K562 (cell line): Measurements from ENCODE around the gene CAV1. TPM values are rescaled to one million over a fixed set of nuclear protein-coding genes. Genes with fewer than 3 reads are reported as not detected.

Experiments used
- CBX1 ChIP-seq: sonication (generic); IDR thresholded peaks from 2 replicates; pipeline ENCODE4 v1.6.1; 2016; ENCODE audit warnings: antibody characterized with exemption, low read depth, mild to moderate bottlenecking
- CCNT2 ChIP-seq: IDR thresholded peaks from 2 replicates; pipeline ENCODE4 v1.6.1; 2011; ENCODE audit warnings: borderline replicate concordance, low read depth, mild to moderate bottlenecking, moderate library complexity, mixed read lengths, low read length; ENCODE audit not compliant: insufficient read length; ENCODE audit errors: extremely low read depth
- FOXK1 ChIP-seq: sonication (generic); formaldehyde crosslinking; IDR thresholded peaks from 2 replicates; pipeline ENCODE4 v1.8.0; 2022; ENCODE audit warnings: missing genetic modification reagents, mild to moderate bottlenecking, borderline replicate concordance
- FOXP1 ChIP-seq: sonication (generic); formaldehyde crosslinking; IDR thresholded peaks from 2 replicates; pipeline ENCODE4 v1.8.0; 2022; ENCODE audit warnings: mild to moderate bottlenecking, missing genetic modification reagents
- KHSRP ChIP-seq: fragments of 450-650 bp; IDR thresholded peaks from 2 replicates; pipeline ENCODE4 v1.6.1; 2017
- KLF10 ChIP-seq: fragments of 250-450 bp; sonication (Bioruptor Pico); IDR thresholded peaks from 2 replicates; pipeline ENCODE4 v1.6.1; 2021; ENCODE audit warnings: matching md5 sums
- MEF2A ChIP-seq: IDR thresholded peaks from 2 replicates; pipeline ENCODE4 v1.6.1; 2011; ENCODE audit warnings: low read depth, mild to moderate bottlenecking, low read length, moderate library complexity; ENCODE audit not compliant: control insufficient read depth
- NCOA4 ChIP-seq: fragments of 450-650 bp; IDR thresholded peaks from 2 replicates; pipeline ENCODE4 v1.6.1; 2018; ENCODE audit warnings: mild to moderate bottlenecking; ENCODE audit not compliant: partially characterized antibody
- NR2C2 ChIP-seq, 2 experiments: fragments of 200-800 bp in 1 of 2; sonication (Bioruptor generic) in 1 of 2; sonication (generic) in 1 of 2; formaldehyde crosslinking in 1 of 2; IDR thresholded peaks; 2 replicates each; pipeline versions ENCODE4 v1.6.1 to v1.8.0; 2016 to 2022; ENCODE audit warnings: mild to moderate bottlenecking in 1 of 2, missing compliant biosample characterization in 1 of 2, missing genetic modification characterization in 1 of 2, missing genetic modification reagents in 1 of 2
- POLR3G ChIP-seq: IDR thresholded peaks from 2 replicates; pipeline ENCODE4 v1.6.1; 2011; ENCODE audit not compliant: insufficient read length, insufficient replicate concordance; ENCODE audit errors: extremely low read depth
- PTTG1 ChIP-seq: fragments of 450-650 bp; IDR thresholded peaks from 2 replicates; pipeline ENCODE4 v1.6.1; 2016; ENCODE audit warnings: low read depth, mild to moderate bottlenecking, missing genetic modification characterization, missing compliant biosample characterization
- RBFOX2 ChIP-seq: fragments of 200-400 bp; formaldehyde crosslinking; IDR thresholded peaks from 2 replicates; pipeline ENCODE4 v1.6.1; 2017; ENCODE audit warnings: low read depth, mild to moderate bottlenecking, low read length, moderate library complexity
- RFX1 ChIP-seq: fragments of 450-650 bp; IDR thresholded peaks from 2 replicates; pipeline ENCODE4 v1.6.1; 2016; ENCODE audit warnings: mild to moderate bottlenecking, moderate library complexity
- SMAD1 ChIP-seq: fragments of 150-350 bp; IDR thresholded peaks from 2 replicates; pipeline ENCODE4 v1.6.1; 2014; ENCODE audit warnings: low read length, low read depth; ENCODE audit not compliant: partially characterized antibody
- TCF3 ChIP-seq: sonication (generic); formaldehyde crosslinking; IDR thresholded peaks from 2 replicates; pipeline ENCODE4 v1.4.0; 2020; ENCODE audit warnings: mild to moderate bottlenecking, missing genetic modification reagents
- TCFL5 ChIP-seq: fragments of 250-450 bp; sonication (Bioruptor Pico); conservative IDR thresholded peaks from 2 replicates; pipeline ENCODE4 v1.6.1; 2021; ENCODE audit warnings: mild to moderate bottlenecking, moderate library complexity, matching md5 sums
- ZNF165 ChIP-seq: fragments of 250-450 bp; sonication (Bioruptor Pico); IDR thresholded peaks from 2 replicates; pipeline ENCODE4 v1.4.0; 2020; ENCODE audit warnings: borderline replicate concordance
- ZNF232 ChIP-seq: sonication (generic); formaldehyde crosslinking; IDR thresholded peaks from 2 replicates; pipeline ENCODE4 v1.8.0; 2022; ENCODE audit warnings: mild to moderate bottlenecking, missing genetic modification reagents
- ZNF445 ChIP-seq: fragments of 250-450 bp; sonication (Bioruptor Pico); IDR thresholded peaks from 2 replicates; pipeline ENCODE4 v1.4.0; 2020; ENCODE audit warnings: low read depth, mild to moderate bottlenecking, moderate library complexity
- ZNF551 ChIP-seq: fragments of 250-450 bp; sonication (Bioruptor Pico); IDR thresholded peaks from 2 replicates; pipeline ENCODE4 v1.5.0; 2021; ENCODE audit warnings: mild to moderate bottlenecking, moderate library complexity
- ZNF699 ChIP-seq: fragments of 250-450 bp; sonication (Bioruptor Pico); IDR thresholded peaks from 2 replicates; pipeline ENCODE4 v1.8.0; 2021; ENCODE audit warnings: mild to moderate bottlenecking, moderate library complexity; ENCODE audit not compliant: insufficient replicate concordance
- ZNF778 ChIP-seq: fragments of 450-650 bp; formaldehyde crosslinking; IDR thresholded peaks from 2 replicates; pipeline ENCODE4 v1.4.0; 2020; ENCODE audit warnings: mild to moderate bottlenecking, moderate library complexity
- polyA plus RNA-seq, 8 experiments: library from polyadenylated mRNA; depleted of rRNA in 4 of 8; stranded (reverse) in 5 of 8; unstranded in 3 of 8; fragments of >200 nt; fragmentation: Nextera tagmentation in 2 of 8; fragmentation: Illumina TruSeq in 1 of 8; extraction: Ambion mirVana in 2 of 8; extraction: Trizol in 1 of 8; gene quantifications; 2 replicates each; pipeline versions ENCODE4 v1.2.1 to v1.2.3, GENCODE V29; 2011 to 2014; ENCODE audit warnings: inconsistent platforms in 1 of 8, missing spikeins in 1 of 8
- total RNA-seq, 7 experiments: library from RNA; depleted of rRNA in 6 of 7; stranded (reverse); fragments of >200 nt in 6 of 7; fragmentation: Illumina TruSeq in 2 of 7; extraction: Trizol in 2 of 7; gene quantifications; 2 replicates each; pipeline versions ENCODE4 v1.2.1 to v1.2.3, GENCODE V29; 2011 to 2021; ENCODE audit warnings: low replicate concordance in 1 of 7
- TF ChIP-seq, protein P1 (sequence below): sonication (generic); formaldehyde crosslinking; IDR thresholded peaks from 2 replicates; pipeline ENCODE4 v1.8.0; 2022; ENCODE audit warnings: missing genetic modification reagents, mild to moderate bottlenecking, borderline replicate concordance
- TF ChIP-seq, protein P2 (sequence below): fragments of 450-650 bp; IDR thresholded peaks from 2 replicates; pipeline ENCODE4 v1.7.1; 2018; ENCODE audit warnings: mild to moderate bottlenecking, low read depth; ENCODE audit not compliant: partially characterized antibody

Gene CAV1
- total and polyA plus RNA-seq, 9 of the 15 experiments (the other 6 are each of a cell fraction or from before 2014, with no cell fraction given), result 0.08 to 1.5 (median 0.63) TPM

DNA sequence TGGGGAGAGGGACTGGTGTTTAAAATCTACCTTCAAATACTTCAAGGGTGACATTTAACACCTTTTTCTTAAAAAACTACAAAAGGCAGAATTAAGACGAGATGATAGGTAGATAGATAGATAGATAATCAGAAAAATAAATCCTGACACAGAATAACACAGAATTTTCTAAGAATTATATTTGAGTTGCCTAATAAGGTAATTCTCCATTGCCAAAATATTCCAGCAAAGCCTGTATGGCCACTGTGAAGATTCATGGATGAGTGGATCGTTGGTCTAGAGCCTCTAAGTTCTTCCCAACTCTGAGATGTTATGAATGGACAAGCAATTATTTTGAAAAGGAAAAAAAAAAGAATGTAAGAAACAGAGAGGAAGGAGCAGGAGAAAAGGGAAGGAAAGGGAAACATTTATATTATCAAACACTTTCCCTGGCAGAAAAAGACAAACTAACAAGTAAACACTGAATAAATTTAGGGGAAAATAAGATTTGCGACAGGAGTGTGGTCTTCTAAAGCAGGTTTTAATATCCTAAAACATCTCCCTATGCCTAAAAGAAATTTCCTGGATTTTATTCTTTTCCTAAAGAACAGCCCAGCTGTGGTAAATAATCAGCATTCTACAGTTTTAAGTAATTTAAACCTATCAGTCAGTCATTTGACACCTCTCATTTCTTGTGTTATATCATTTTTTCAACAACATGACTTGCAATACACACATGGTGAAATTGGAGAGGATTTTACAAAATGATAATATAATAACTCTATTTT, 32.8 kb upstream of the CAV1 start (continued):
- TF ChIP-seq NR2C2 (CRISPR knock-in tag; IDR thresholded peaks at IDR 0.05) (no peak), NR2C2 (tag; IDR thresholded peaks at IDR 0.05) (no peak), KLF10 (CRISPR knock-in tag) (no peak), ZNF232 (no peak), TCFL5 (CRISPR knock-in tag) (no peak), ZNF778 (CRISPR knock-in tag) (no peak), RBFOX2 (no peak), CCNT2 (no peak), SMAD1 (no peak), ZNF165 (CRISPR knock-in tag) (no peak), RFX1 (no peak), FOXP1 (no peak), TCF3 (CRISPR knock-in tag) (peak; percentile 71), NCOA4 (no peak), ZNF551 (CRISPR knock-in tag) (no peak), ZNF445 (CRISPR knock-in tag) (no peak), FOXK1 (no peak), ZNF699 (CRISPR knock-in tag) (no peak), MEF2A (no peak), CBX1 (no peak), POLR3G (no peak), PTTG1 (tag) (no peak), KHSRP (no peak)
- TF ChIP-seq, protein P1, sequence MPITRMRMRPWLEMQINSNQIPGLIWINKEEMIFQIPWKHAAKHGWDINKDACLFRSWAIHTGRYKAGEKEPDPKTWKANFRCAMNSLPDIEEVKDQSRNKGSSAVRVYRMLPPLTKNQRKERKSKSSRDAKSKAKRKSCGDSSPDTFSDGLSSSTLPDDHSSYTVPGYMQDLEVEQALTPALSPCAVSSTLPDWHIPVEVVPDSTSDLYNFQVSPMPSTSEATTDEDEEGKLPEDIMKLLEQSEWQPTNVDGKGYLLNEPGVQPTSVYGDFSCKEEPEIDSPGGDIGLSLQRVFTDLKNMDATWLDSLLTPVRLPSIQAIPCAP (CRISPR knock-in tag), result no peak
- TF ChIP-seq, protein P2, sequence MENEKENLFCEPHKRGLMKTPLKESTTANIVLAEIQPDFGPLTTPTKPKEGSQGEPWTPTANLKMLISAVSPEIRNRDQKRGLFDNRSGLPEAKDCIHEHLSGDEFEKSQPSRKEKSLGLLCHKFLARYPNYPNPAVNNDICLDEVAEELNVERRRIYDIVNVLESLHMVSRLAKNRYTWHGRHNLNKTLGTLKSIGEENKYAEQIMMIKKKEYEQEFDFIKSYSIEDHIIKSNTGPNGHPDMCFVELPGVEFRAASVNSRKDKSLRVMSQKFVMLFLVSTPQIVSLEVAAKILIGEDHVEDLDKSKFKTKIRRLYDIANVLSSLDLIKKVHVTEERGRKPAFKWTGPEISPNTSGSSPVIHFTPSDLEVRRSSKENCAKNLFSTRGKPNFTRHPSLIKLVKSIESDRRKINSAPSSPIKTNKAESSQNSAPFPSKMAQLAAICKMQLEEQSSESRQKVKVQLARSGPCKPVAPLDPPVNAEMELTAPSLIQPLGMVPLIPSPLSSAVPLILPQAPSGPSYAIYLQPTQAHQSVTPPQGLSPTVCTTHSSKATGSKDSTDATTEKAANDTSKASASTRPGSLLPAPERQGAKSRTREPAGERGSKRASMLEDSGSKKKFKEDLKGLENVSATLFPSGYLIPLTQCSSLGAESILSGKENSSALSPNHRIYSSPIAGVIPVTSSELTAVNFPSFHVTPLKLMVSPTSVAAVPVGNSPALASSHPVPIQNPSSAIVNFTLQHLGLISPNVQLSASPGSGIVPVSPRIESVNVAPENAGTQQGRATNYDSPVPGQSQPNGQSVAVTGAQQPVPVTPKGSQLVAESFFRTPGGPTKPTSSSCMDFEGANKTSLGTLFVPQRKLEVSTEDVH, result no peak
